OCI-LY3 (cell line): Measurements from ENCODE around the gene OTOR.

Experiments
- EZH2phosphoT487 ChIP-seq: fragments of 200-600 bp; shearing (Covaris generic); IDR thresholded peaks from 2 replicates; pipeline ENCODE4 v1.6.1; 2018; ENCODE audit warnings: antibody characterized with exemption, mixed run types, low read depth
- TF ChIP-seq, protein P1 (sequence below): fragments of 200-600, 300-600 bp; sonication (generic); IDR thresholded peaks from 2 replicates; pipeline ENCODE4 v1.5.1; 2014; ENCODE audit warnings: antibody characterized with exemption, low read length, low read depth

DNA sequence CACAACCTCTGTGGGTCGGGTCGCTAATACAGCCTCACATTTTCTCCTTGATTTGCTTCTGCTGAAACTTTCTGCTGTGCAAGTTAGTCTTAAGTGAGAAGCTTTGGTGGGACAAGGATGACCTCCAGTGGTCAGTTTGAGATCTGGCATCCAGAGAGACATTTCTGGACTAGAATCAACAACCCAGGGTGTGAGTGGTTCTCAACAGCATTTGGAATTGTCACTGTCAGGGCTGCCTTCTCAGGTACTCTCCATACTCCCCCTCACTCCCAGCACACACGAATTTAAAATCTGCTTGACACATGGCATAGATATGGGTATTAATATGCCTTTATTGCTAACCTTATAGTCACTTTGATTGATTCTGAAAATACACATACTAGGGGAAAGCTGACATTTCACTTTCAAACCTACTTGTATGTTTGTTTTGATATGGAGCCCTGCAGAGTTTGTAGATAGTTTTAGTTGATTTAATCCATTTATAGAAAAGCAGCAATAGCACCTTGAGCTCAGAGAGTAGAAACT is 13.2 kb downstream of the OTOR start:
- TF ChIP-seq, protein P1, sequence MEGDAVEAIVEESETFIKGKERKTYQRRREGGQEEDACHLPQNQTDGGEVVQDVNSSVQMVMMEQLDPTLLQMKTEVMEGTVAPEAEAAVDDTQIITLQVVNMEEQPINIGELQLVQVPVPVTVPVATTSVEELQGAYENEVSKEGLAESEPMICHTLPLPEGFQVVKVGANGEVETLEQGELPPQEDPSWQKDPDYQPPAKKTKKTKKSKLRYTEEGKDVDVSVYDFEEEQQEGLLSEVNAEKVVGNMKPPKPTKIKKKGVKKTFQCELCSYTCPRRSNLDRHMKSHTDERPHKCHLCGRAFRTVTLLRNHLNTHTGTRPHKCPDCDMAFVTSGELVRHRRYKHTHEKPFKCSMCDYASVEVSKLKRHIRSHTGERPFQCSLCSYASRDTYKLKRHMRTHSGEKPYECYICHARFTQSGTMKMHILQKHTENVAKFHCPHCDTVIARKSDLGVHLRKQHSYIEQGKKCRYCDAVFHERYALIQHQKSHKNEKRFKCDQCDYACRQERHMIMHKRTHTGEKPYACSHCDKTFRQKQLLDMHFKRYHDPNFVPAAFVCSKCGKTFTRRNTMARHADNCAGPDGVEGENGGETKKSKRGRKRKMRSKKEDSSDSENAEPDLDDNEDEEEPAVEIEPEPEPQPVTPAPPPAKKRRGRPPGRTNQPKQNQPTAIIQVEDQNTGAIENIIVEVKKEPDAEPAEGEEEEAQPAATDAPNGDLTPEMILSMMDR: peak; percentile 95
- no peak for TF ChIP-seq EZH2phosphoT487
